NCI-H1417 (cell line): ENCODE results near the gene PITPNM1.
"Not testable (repeated sequence)": the region's sequence is repeated elsewhere in the genome, so short reads cannot be mapped to it uniquely, and the experiment has no call there.

Experiments
- DNase-seq, 3 experiments: peaks; one replicate each; lab custom pipeline; 2025; lab: John Stamatoyannopoulos, UW

PITPNM1 gene

GRCh38 chr11:67504950-67505581 is at the start of gene PITPNM1:
PITPNM1 (minus strand) TSS chr11:67505363; CDS start chr11:67504180, 1,183 bp downstream.
- DNase-seq: peak; percentile 33 to 67 (median 63)

- not testable (repeated sequence) for DNase-seq
Observed at GRCh38 chr11:67551697-67552096, 46.5 kb upstream of the PITPNM1 start.

- no peak for DNase-seq
Observed at GRCh38 chr11:67551127-67551526, 46.0 kb upstream of the PITPNM1 start.

- DNase-seq: no peak
Observed at GRCh38 chr11:67548555-67549110, 43.5 kb upstream of the PITPNM1 start.

DNA sequence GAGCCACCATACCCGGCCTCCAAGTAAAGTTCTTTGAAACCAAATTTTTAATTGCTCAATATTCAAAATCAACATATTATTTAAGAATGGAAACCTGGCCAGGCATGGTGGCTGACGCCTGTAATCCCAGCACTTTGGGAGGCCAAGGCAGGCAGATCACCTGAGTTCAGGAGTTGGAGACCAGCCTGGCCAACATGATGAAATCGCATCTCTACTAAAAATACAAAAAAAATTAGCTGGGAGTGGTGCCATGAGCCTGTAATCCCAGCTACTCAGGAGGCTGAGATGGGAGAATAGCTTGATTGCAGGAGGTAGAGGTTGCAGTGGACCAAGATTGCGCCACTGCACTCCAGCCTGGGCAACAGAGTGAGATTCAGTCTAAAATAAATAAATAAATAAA is 42.9 kb upstream of the PITPNM1 start:
- DNase-seq: not testable (repeated sequence)

DNA sequence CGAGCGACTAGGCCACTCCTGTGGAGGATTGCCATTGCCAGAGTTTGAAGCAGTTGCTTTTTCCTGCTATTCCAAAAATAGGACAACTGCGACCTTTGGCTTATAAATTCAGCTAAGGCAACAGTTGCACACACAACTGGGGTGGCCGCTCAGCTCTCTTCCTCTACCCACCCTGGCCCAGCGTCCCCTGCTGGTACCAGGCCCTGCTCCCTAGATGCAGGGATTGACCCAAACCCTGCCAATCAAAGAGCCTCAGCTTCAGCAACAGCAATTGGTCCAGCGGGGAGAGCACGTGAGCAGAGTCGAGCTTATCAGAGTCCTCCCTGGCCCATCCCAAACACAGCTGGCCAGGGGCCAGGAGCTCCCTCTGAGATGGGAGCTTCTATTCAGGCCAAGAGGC is 40.1 kb upstream of the PITPNM1 start:
- peak in 1 of 3 experiments; percentile 14 for DNase-seq

- DNase-seq: no peak
Observed at GRCh38 chr11:67544616-67545242, 39.6 kb upstream of the PITPNM1 start.

DNA sequence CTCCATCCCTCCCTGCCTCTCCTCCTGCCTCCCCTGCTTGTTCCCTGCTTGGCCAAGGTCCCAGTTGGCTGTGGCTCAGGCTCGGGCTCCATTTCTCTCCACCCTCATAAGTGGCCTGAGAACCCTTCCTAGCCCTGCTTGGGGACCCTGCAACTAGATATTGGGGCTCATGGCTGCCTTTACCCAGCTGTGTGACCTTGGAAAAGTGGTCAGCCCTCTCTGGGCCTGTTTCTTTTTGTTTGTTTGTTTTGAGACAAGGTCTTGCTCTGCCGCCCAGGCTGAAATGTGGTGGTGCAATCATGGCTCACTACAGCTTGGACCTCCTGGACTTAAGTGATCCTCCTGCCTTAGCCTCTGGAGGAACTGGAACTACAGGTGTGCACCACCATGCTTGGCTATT is 38.4 kb upstream of the PITPNM1 start:
- no peak for DNase-seq

- DNase-seq: no peak
Observed at GRCh38 chr11:67542971-67543370, 37.8 kb upstream of the PITPNM1 start.

DNA sequence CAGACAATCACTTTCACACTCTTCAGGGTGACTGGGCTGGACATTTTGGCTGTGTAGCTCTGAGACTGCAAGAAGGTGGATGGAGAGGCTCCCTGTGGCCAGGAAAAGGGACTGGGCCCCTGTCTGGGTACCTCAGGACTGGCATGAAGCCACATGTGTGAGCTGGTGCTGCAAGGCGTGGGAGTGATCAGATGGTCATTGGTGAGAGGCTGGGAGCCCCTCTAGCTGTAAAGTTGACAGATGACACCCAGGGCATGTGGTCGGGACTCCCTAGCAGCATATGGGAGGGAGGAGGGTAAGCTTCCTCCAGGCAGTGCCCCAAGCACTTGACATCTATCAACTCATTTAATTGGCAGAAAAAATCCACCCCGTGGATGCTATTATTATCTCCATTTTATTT is 37.0 kb upstream of the PITPNM1 start:
- no peak for DNase-seq

DNA sequence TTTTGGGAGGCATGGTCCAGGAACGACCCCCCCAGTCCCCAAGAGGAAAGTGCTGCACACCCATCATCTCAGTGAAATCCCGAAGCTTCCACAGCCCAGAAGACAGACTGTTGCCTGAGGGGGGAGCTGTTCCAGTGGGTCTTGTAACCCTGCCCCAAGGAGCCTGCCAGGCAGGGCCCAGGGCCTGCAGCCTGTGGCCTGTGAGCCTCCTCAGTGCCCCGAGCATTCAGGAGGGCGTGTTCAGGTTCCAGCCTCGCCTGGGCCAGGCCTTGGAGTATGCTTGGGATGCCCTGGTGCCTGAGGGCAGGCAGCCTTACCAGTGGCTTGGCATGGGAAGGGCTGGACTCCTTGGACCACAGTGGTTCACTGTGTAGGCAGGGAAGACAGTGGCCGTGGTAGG is 36.0 kb upstream of the PITPNM1 start:
- no peak for DNase-seq

DNA sequence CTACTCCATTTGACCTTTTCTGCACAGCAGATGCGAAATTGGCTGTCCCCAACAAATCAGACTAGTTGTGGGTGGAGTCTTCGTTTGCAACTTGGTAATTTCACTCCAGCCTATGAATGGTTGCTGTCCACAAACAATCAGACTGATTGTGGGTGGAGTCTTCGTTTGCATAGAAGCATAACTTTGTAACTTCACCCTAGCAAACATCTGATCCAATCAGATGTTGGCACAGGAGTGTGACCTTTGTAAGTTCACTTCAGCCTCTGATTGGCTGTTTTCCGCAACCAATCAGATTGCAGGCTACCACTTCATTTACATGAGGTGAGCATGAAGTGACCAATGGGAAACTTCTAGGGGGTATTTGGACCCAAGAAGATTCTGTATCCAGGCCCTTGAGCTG is 34.4 kb upstream of the PITPNM1 start:
- DNase-seq: no peak

DNA sequence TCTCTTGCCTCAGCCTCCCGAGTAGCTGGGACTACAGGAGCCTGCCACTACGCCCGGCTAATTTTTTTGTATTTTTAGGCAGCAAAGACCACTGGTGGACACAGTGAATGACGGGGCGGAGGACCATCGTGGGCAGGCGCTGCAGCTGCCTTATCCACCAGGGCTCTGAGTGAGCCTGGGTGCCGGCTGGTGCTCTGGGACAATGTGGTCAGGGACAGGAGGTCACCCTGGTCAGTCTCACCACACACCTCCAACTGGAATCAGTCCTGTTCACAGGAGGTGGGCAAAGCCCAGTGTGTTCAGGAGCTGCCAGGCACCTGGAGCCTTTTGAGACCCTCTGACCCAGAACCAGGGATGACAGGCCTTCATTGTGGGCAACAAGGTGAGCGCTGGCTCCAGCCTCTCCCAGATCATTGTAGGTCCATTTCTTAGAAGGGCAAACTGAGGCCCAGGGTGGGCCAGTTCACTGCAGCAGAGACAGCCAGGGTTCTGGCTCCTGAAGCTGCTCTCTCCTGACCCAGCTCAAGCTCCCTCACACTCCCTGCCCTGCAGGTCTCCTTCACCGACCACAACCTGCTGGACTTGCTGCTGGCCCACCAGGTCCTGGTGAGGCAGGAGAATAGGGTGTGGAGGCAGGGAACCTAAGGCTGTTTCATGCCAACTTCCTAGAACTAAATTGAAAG is 33.8 kb upstream of the PITPNM1 start:
- DNase-seq: no peak

GRCh38 chr11:67538306-67538705 is 33.1 kb upstream of the PITPNM1 start:
- no peak for DNase-seq

DNA sequence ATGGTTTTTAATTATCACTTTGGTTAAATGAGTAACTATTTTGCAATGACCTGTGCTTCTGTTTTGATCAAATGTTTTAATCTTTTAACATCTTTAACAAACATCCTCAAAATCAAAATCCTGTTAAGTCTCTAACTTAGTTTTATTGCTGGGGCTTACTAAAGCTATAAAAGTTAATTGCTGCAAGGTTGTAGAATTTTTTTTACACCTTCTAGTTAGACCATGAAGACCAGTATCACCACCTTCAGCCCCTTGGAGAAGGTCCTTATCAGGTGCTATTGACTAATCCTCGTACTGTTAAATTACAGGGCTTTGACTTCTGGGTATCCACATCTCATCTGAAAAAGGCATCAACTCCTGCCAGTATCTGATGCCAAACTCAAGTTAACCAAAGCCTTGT is 30.4 kb upstream of the PITPNM1 start:
- no peak for DNase-seq

GRCh38 chr11:67534070-67534679 is 29.0 kb upstream of the PITPNM1 start:
- peak in 2 of 3 experiments; percentile 7 to 28 for DNase-seq

GRCh38 chr11:67532889-67533288 is 27.7 kb upstream of the PITPNM1 start:
- DNase-seq: no peak

DNA sequence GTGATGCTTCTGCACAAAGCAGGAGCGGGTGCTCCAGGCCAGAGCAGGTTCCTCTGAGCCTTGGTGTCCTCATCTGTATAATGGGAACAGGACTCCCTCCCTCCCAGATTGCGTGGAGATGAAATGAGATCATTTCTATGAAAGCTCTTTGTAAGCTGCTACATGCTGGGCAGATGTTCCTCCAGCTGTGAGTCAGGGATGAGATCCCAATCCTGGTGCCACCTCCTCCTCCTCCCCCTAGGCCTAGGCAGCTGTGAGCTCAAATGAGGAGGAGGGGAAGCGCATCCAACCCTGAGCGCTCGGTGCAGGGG is 25.1 kb upstream of the PITPNM1 start:
- DNase-seq: no peak

DNA sequence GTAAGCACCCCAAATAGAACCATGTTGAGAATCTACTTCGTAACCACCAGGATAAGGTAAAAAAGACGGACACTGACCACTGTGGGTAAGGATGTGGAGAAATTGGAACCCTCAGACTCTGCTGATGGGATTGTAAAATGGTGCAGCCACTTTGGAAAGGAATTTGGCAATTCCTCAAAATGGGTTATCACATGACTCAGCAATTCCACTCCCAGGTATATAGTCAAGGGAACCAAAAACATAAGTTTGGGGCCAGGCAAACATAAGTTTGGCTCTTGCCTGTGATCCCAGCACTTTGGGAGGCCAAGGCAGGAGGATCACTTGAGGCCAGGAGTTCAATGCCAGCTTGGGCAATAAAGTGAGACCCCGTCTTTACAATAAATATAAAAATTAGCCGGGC is 23.2 kb upstream of the PITPNM1 start:
- no peak for DNase-seq

GRCh38 chr11:67525275-67525976 is 20.3 kb upstream of the PITPNM1 start:
- no peak for DNase-seq

DNA sequence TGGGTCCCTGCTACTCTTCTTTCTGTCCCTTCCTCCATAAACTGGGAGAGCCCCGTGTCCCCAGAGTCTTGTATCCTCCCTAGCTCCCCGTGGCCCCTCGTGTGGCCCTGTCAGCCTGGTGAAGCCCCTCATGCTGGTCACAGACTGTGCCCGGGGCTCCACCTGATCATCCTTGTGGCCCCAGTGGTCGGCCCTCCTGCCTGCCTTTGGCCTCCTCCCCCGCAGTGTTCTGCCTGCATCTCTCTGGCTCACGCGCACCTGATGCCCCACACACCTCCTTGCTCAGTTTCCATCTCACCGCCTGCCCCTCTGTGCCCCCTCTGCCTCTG is 19.3 kb upstream of the PITPNM1 start:
- DNase-seq: no peak
